SJCRH30 (cell line): Measurements from ENCODE around the gene TRPV3. TPM values are rescaled to one million over a fixed set of nuclear protein-coding genes. Genes with fewer than 3 reads are reported as not detected.

Experiments
- DNase-seq, 2 experiments: peaks; one replicate each; pipeline ENCODE4 v3.0.0-alpha.2; 2015 to 2020
- H3K27ac ChIP-seq: fragments of 250-450 bp; sonication (Bioruptor Pico); 2 replicates; pipeline ENCODE4 v1.5.1; 2020; ENCODE audit warnings: mild to moderate bottlenecking, moderate library complexity
- H3K27me3 ChIP-seq: fragments of 250-450 bp; sonication (Bioruptor Pico); 2 replicates; pipeline ENCODE4 v1.5.1; 2020; ENCODE audit warnings: mild to moderate bottlenecking, moderate library complexity
- H3K36me3 ChIP-seq: fragments of 250-450 bp; sonication (Bioruptor Pico); 2 replicates; pipeline ENCODE4 v1.5.1; 2020; ENCODE audit warnings: mild to moderate bottlenecking, moderate library complexity
- H3K4me1 ChIP-seq: fragments of 250-450 bp; sonication (Bioruptor Pico); 2 replicates; pipeline ENCODE4 v1.5.1; 2020; ENCODE audit warnings: mild to moderate bottlenecking, moderate library complexity
- H3K4me3 ChIP-seq: fragments of 250-450 bp; sonication (Bioruptor Pico); 2 replicates; pipeline ENCODE4 v1.5.1; 2020; ENCODE audit warnings: mild to moderate bottlenecking, moderate library complexity
- H3K9me3 ChIP-seq: fragments of 250-450 bp; sonication (Bioruptor Pico); replicated peaks from 2 replicates; pipeline ENCODE4 v1.5.1; 2020; ENCODE audit warnings: mild to moderate bottlenecking, moderate library complexity
- total RNA-seq: library from RNA; depleted of rRNA; stranded (reverse); fragments of >200 nt; shearing (Covaris generic); gene quantifications from 2 replicates; pipeline ENCODE4 v1.2.3, GENCODE V29; 2014; rRNA removed

The TRPV3 gene
- 1.6 and 2.0 TPM in 2 replicates for total RNA-seq

GRCh38 chr17:3557768-3558583, at the start of gene TRPV3:
TRPV3 (minus strand) TSS chr17:3557812; CDS start chr17:3554850, 2,962 bp downstream.
- peak within 1 kb of the TSS; percentile 42 for H3K4me3 ChIP-seq
- no peaks in the 10 kb centered on the region for H3K27me3 ChIP-seq
- DNase-seq, result peak; percentile 74 to 79
- peak within 1 kb of the TSS; percentile 57 for H3K27ac ChIP-seq
- H3K4me1 ChIP-seq, result peaks cover 19% of the 10 kb centered on the region
- no peaks in the 10 kb centered on the region for H3K9me3 ChIP-seq
- H3K36me3 ChIP-seq, result no peaks in the 10 kb centered on the region

DNA sequence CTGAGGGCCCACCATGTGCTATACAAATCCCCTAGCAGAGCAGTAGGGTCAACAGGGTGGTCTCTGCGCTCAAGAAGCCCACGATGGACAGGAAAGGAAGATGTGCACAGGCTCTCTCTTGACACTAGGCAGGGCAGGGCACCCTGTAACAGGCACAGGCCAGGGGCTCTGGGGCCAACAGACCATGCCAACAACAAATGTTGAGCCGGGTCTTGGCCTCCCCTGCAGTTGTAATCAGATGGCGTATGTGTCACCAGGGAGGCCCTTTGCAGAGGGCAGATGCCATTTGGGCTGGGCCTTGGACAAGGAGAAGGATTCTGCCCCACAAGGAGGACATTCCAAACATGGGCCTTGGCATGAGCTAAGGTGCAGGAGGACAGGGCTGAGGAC, 46.3 kb upstream of the TRPV3 start:
- DNase-seq, result no peak
- Histone ChIP-seq H3K9me3 (no peaks in the 10 kb centered on the region), H3K27ac (no peak overlapping the region)

GRCh38 chr17:3603119-3603869, 45.7 kb upstream of the TRPV3 start:
- DNase-seq, result no peak
- no peak overlapping the region for H3K27ac ChIP-seq

More for the DNA sequence above, 46.3 kb upstream of the TRPV3 start:
- H3K27me3 ChIP-seq, result no peaks in the 10 kb centered on the region
- no peak overlapping the region for H3K4me3 ChIP-seq
- H3K4me1 ChIP-seq, result no peaks in the 10 kb centered on the region
- H3K36me3 ChIP-seq, result peaks cover 3% of the 10 kb centered on the region; the same call in 1 of the 2 replicates

GRCh38 chr17:3602499-3602898, 44.9 kb upstream of the TRPV3 start:
- H3K27me3 ChIP-seq, result no peaks in the 10 kb centered on the region
- DNase-seq, result peak in 1 of 2 experiments; percentile 26
- H3K27ac ChIP-seq, result no peak overlapping the region
- no peak overlapping the region for H3K4me3 ChIP-seq
- H3K4me1 ChIP-seq, result no peaks in the 10 kb centered on the region
- H3K9me3 ChIP-seq, result no peaks in the 10 kb centered on the region
- no peaks in the 10 kb centered on the region for H3K36me3 ChIP-seq

More at GRCh38 chr17:3603119-3603869, 45.7 kb upstream of the TRPV3 start:
- Histone ChIP-seq H3K27me3 (no peaks in the 10 kb centered on the region), H3K9me3 (no peaks in the 10 kb centered on the region), H3K4me1 (no peaks in the 10 kb centered on the region), H3K4me3 (no peak overlapping the region), H3K36me3 (no peaks in the 10 kb centered on the region; the same call in 1 of the 2 replicates)

- Histone ChIP-seq H3K9me3 (no peaks in the 10 kb centered on the region), H3K27ac (no peak overlapping the region), H3K36me3 (no peaks in the 10 kb centered on the region), H3K4me3 (no peak overlapping the region), H3K27me3 (no peaks in the 10 kb centered on the region), H3K4me1 (no peaks in the 10 kb centered on the region)
- DNase-seq, result no peak
These were observed 43.1 kb upstream of the TRPV3 start for GRCh38 chr17:3600529-3601205.

GRCh38 chr17:3598078-3598477, 40.5 kb upstream of the TRPV3 start:
- H3K27ac ChIP-seq, result no peak overlapping the region
- no peak for DNase-seq
- peaks cover 5% of the 10 kb centered on the region for H3K4me1 ChIP-seq
- no peaks in the 10 kb centered on the region for H3K9me3 ChIP-seq
- no peak overlapping the region for H3K4me3 ChIP-seq
- H3K36me3 ChIP-seq, result no peaks in the 10 kb centered on the region
- H3K27me3 ChIP-seq, result no peaks in the 10 kb centered on the region

- Histone ChIP-seq H3K36me3 (no peaks in the 10 kb centered on the region), H3K9me3 (no peaks in the 10 kb centered on the region), H3K27me3 (no peaks in the 10 kb centered on the region), H3K4me1 (peaks cover 5% of the 10 kb centered on the region), H3K4me3 (no peak overlapping the region), H3K27ac (no peak overlapping the region)
- DNase-seq, result peak; percentile 28 to 35
These were observed 39.3 kb upstream of the TRPV3 start for GRCh38 chr17:3596804-3597464.

DNA sequence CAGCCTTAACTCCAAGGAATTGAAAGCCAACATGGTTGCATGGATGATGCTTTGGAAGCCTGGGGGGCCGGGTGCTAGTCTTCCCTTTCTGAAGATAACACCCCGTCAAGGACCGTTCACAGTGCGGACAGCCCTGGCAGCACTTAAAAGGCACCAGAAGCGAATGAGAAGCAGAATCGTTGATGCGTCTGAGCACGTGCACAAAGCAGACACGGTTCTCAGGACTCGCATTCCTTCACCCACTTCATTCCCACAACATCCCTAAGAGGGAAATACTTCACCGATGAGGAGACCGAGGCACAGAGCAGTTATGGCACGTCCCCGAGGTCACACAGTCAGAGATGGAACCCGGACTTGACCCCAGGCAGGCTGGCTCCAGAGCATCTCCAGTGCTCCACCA, 37.4 kb upstream of the TRPV3 start:
- no peak for DNase-seq
- Histone ChIP-seq H3K27me3 (no peaks in the 10 kb centered on the region), H3K27ac (peak overlapping the region; percentile 92), H3K4me3 (peak overlapping the region; percentile 38), H3K36me3 (no peaks in the 10 kb centered on the region), H3K9me3 (no peaks in the 10 kb centered on the region), H3K4me1 (peaks cover 11% of the 10 kb centered on the region)

DNA sequence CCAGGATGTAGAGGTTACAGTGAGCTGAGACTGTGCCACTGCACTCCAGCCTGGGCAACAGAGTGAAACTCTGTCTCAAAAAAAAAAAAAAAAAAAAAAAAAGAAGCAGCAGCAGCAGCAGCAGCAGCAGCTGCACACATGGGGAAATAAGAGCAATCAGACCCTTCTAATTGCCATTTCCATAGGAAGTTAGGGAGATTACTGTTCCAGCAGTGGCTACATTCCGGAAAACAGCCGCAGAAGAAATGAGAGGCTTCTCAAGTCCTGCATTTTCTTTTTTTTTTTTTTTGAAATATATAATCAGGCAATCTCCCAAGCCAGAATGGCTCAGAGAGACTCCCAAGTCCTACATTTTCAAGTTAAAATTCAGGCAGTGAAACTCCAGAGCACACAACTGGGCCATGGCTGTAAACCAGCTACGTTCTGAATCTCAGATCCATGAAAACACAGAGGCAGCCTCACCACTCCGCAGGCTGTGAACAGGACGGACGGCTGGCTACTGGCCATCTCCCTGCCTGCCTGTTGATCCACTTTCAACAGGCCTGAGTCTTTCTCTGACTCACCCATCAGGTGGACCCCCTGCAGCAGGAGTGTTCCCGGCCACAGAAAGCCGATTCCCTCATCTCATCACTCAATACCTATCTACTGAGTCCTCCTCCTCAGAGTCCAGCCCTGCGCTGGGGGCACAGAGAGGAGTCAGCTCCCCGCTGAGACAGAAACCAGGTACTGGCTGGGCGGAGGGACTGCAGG, 36.6 kb upstream of the TRPV3 start:
- Histone ChIP-seq H3K36me3 (no peaks in the 10 kb centered on the region), H3K4me3 (peak overlapping the region; percentile 38), H3K27me3 (no peaks in the 10 kb centered on the region), H3K27ac (peak overlapping the region; percentile 92), H3K9me3 (no peaks in the 10 kb centered on the region), H3K4me1 (peaks cover 13% of the 10 kb centered on the region)
- DNase-seq, result peak; percentile 68 to 72

DNA sequence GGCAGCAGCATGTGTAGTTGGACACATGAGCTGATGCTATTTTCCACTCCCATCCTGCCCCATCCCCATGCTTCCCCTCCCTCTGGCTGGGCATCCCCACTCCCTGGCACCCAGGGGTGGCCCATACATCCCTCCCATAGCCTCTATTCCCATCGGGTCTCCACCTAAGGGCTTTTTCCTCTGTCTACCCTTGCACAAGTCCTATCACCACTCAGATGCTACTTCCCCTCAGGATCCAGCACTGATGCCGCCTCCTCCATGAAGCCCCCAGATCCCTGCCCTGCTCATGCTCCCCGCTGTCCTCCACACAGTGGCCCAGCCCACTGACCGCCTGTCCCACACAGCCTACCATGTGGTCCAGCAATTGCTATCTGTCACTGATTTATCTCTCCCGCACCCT, 35.8 kb upstream of the TRPV3 start:
- Histone ChIP-seq H3K36me3 (no peaks in the 10 kb centered on the region), H3K27ac (peak overlapping the region; percentile 92), H3K4me1 (peaks cover 13% of the 10 kb centered on the region), H3K9me3 (no peaks in the 10 kb centered on the region), H3K4me3 (no peak overlapping the region), H3K27me3 (no peaks in the 10 kb centered on the region)
- DNase-seq, result no peak

GRCh38 chr17:3592216-3592860, 34.7 kb upstream of the TRPV3 start:
- DNase-seq, result no peak
- no peaks in the 10 kb centered on the region for H3K36me3 ChIP-seq
- H3K4me3 ChIP-seq, result no peak overlapping the region
- no peak overlapping the region for H3K27ac ChIP-seq
- H3K4me1 ChIP-seq, result peaks cover 13% of the 10 kb centered on the region
- H3K9me3 ChIP-seq, result no peaks in the 10 kb centered on the region
- H3K27me3 ChIP-seq, result no peaks in the 10 kb centered on the region

DNA sequence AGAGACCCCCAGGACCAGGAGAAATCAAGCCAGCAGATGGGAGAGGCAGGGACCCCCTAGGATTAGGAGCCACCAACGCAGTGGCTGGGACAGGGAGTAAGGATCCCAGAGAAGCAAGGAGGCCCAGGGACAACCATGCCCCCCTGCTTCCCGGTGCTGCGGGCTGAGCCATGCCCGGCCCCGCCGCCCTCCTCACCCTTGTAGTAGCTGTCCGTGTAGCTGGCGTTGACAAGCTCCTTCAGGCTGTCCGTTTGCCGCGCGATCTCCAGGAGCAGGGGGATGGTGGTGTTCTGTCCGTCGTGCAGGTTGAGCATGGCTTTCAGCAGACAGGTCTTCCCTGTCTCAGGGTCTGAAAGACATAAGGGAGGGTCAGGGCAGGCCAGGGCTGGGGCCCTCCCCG, 33.2 kb upstream of the TRPV3 start:
- no peaks in the 10 kb centered on the region for H3K36me3 ChIP-seq
- H3K4me3 ChIP-seq, result no peak overlapping the region
- H3K27ac ChIP-seq, result peak overlapping the region; percentile 54
- peaks cover 13% of the 10 kb centered on the region for H3K4me1 ChIP-seq
- H3K27me3 ChIP-seq, result no peaks in the 10 kb centered on the region
- no peaks in the 10 kb centered on the region for H3K9me3 ChIP-seq
- no peak for DNase-seq

GRCh38 chr17:3590231-3590630, 32.6 kb upstream of the TRPV3 start:
- H3K9me3 ChIP-seq, result no peaks in the 10 kb centered on the region
- H3K27ac ChIP-seq, result peak overlapping the region; percentile 54
- H3K36me3 ChIP-seq, result no peaks in the 10 kb centered on the region
- H3K4me1 ChIP-seq, result peaks cover 13% of the 10 kb centered on the region
- H3K27me3 ChIP-seq, result no peaks in the 10 kb centered on the region
- peak; percentile 61 to 64 for DNase-seq
- H3K4me3 ChIP-seq, result no peak overlapping the region
